Effector memory CD4-positive, alpha-beta T cell (primary cell): ENCODE measurements around the gene LRRC74B.

ENCODE experiments used
- DNase-seq, 3 donors: peaks; one replicate each; pipeline ENCODE4 v3.0.0-alpha.2; 2020
- H3K27ac ChIP-seq: 2 replicates; pipeline ENCODE4 v1.7.0; 2013; ENCODE audit warnings: mild to moderate bottlenecking, low read length, moderate library complexity; ENCODE audit not compliant: insufficient read depth, poor library complexity, severe bottlenecking
- H3K27me3 ChIP-seq: replicated peaks from 2 replicates; pipeline ENCODE4 v1.7.0; 2013; ENCODE audit warnings: mild to moderate bottlenecking, low read length; ENCODE audit not compliant: insufficient read depth, control insufficient read depth, poor library complexity, severe bottlenecking
- H3K36me3 ChIP-seq: 2 replicates; pipeline ENCODE4 v1.7.0; 2013; ENCODE audit warnings: mild to moderate bottlenecking, low read length, moderate library complexity; ENCODE audit not compliant: control insufficient read depth, insufficient read depth
- H3K4me1 ChIP-seq: 2 replicates; pipeline ENCODE4 v1.7.0; 2013; ENCODE audit warnings: low read length, mild to moderate bottlenecking; ENCODE audit not compliant: control insufficient read depth, insufficient read depth, poor library complexity, severe bottlenecking
- H3K4me3 ChIP-seq: 2 replicates; pipeline ENCODE4 v1.7.0; 2013; ENCODE audit warnings: low read length, low read depth, mild to moderate bottlenecking; ENCODE audit not compliant: insufficient read depth, poor library complexity, severe bottlenecking
- H3K9me3 ChIP-seq: 2 replicates; pipeline ENCODE4 v1.7.0; 2013; ENCODE audit warnings: mild to moderate bottlenecking, low read length, moderate library complexity; ENCODE audit not compliant: control insufficient read depth

The LRRC74B gene

GRCh38 chr22:21104126-21104691 is 58.5 kb downstream of the LRRC74B start:
- H3K4me3 ChIP-seq, result no peak overlapping the region
- no peaks in the 10 kb centered on the region for H3K36me3 ChIP-seq
- no peaks in the 10 kb centered on the region for H3K9me3 ChIP-seq
- peaks cover 3% of the 10 kb centered on the region for H3K27me3 ChIP-seq
- no peak overlapping the region for H3K27ac ChIP-seq
- no peak for DNase-seq
- H3K4me1 ChIP-seq, result peaks cover 5% of the 10 kb centered on the region

- H3K9me3 ChIP-seq, result no peaks in the 10 kb centered on the region
- H3K27me3 ChIP-seq, result peaks cover 3% of the 10 kb centered on the region
- no peak for DNase-seq
- no peak overlapping the region for H3K4me3 ChIP-seq
- H3K4me1 ChIP-seq, result peaks cover 5% of the 10 kb centered on the region
- no peak overlapping the region for H3K27ac ChIP-seq
- H3K36me3 ChIP-seq, result no peaks in the 10 kb centered on the region
Observed at GRCh38 chr22:21105294-21105693, 59.5 kb downstream of the LRRC74B start.

DNA sequence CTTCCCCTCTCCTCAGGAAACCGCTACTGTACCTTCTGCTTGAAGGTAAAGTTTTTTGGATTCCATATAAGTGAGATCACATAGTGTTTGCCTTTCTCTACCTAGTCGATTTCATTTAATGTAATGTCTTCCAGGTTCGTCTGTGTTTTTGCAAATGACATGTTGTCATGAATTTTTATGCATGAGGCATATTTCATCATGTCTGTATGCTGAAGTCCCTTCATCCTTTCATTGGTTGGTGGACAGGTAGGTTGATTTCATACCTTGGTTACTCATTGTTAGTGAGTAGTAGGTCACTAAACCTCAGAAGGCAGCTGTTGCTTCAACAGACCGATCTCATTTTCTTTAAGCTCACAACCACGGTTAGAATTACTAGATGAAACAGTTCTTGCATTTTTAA is 60.3 kb downstream of the LRRC74B start:
- Histone ChIP-seq H3K9me3 (no peaks in the 10 kb centered on the region), H3K4me3 (no peak overlapping the region), H3K27me3 (peaks cover 3% of the 10 kb centered on the region), H3K36me3 (no peaks in the 10 kb centered on the region), H3K4me1 (peaks cover 5% of the 10 kb centered on the region), H3K27ac (no peak overlapping the region)
- no peak for DNase-seq

DNA sequence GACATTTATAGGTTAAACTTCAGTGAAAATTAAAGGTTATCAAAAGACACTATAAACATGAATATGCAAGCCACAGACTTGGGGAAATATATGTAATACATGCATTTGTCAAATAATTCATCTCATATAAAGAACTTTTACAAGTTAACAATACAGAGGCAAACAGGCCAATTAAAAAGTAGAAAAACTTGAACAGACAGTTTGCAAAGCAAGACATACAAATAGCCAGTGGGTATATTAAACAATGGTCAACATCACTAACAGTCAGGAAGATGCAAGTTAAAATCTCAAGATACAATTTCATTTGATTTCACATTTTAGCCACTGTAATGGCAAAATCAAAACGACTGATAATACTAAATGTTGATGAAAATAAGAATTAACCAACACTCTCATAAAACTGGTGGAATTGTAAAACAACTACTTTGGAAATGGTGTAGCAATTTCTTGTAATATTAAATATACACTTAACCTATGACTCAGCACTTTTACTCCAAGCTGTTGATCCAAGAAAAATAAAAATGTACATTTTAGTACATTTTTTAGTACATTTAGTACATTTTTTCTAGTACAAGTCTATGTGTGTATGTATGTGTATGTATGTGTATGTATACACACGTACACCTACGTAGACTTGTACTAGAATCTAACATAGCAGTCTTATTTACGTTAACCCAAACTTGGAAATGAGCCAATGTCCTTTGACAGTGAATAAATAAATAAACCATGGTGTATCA is 62.8 kb downstream of the LRRC74B start:
- DNase-seq, result no peak
- no peaks in the 10 kb centered on the region for H3K36me3 ChIP-seq
- no peaks in the 10 kb centered on the region for H3K9me3 ChIP-seq
- no peaks in the 10 kb centered on the region for H3K4me1 ChIP-seq
- peaks cover 3% of the 10 kb centered on the region for H3K27me3 ChIP-seq
- H3K27ac ChIP-seq, result no peak overlapping the region
- no peak overlapping the region for H3K4me3 ChIP-seq
